Ascending aorta (tissue), 2 donors: ENCODE results near the gene SUGP1. TPM values are rescaled to one million over a fixed set of nuclear protein-coding genes. Genes with fewer than 3 reads are reported as not detected.

Source experiments
- DNase-seq, 2 donors: peaks; one replicate each; pipeline ENCODE4 v3.0.0-alpha.2; 2019; ENCODE audit warnings: low spot score in 2 of 2
- H3K27ac ChIP-seq, 2 donors: fragments of 200-600 bp; sonication (generic); one replicate each; pipeline ENCODE4 v1.5.1; 2016 to 2017; ENCODE audit warnings: mild to moderate bottlenecking in 1 of 2
- H3K27me3 ChIP-seq: fragments of 200-600 bp; sonication (generic); one replicate; pipeline ENCODE4 v1.5.1; 2017
- H3K36me3 ChIP-seq, 2 donors: fragments of 200-600 bp; sonication (generic); one replicate each; pipeline ENCODE4 v1.5.1; 2016
- H3K4me1 ChIP-seq, 2 donors: fragments of 200-600 bp; sonication (generic); one replicate each; pipeline ENCODE4 v1.5.1; 2016 to 2017; ENCODE audit warnings: mild to moderate bottlenecking in 1 of 2
- H3K4me3 ChIP-seq, 2 donors: fragments of 200-600 bp; sonication (generic); one replicate each; pipeline ENCODE4 v1.5.1; 2016 to 2017; ENCODE audit warnings: mild to moderate bottlenecking in 1 of 2
- H3K9me3 ChIP-seq, 2 donors: fragments of 200-600 bp; sonication (generic); one replicate each; pipeline ENCODE4 v1.5.1; 2016
- intact Hi-C: fragments of 100-400 bp; cut with DNase I; formaldehyde crosslinking; loops from one replicate; pipeline ENCODE4 v1.15.1; 2023
- total RNA-seq: library from RNA; depleted of rRNA; stranded (reverse); fragments of >200 nt; gene quantifications from one replicate; pipeline ENCODE4 v1.1.0, GENCODE V29; 2016
- TF ChIP-seq, protein P1 (sequence below), 3 experiments: fragments of 200-600 bp in 2 of 3; fragments of 450-650 bp in 1 of 3; sonication (generic) in 2 of 3; IDR thresholded peaks; one replicate each; pipeline ENCODE4 v1.5.1; 2016 to 2019; ENCODE audit warnings: antibody characterized with exemption in 3 of 3, mild to moderate bottlenecking in 1 of 3, moderate library complexity in 1 of 3

The SUGP1 gene
- total RNA-seq, 1 donor from 2014 or later = 42.9 TPM

DNA sequence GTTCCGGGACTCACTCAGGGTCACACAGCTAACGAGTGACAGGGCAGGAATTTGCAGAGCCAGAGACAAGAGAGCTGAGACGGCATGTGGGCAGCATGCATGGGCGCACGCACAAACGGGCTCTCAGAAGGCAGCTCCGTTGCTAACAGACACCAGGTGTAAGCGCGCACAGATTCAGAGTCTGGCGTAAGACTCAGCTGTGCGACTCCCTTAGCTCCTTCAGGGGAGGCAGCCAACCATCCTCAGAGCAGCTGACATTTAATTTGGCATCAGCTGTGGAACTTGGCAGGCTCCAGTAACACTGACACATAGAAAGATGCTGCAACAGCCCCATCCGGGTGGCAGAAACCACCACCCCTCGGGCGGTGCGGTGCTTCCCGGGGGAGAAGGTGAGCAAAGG is 39.7 kb downstream of the SUGP1 start:
- TF ChIP-seq, protein P1, sequence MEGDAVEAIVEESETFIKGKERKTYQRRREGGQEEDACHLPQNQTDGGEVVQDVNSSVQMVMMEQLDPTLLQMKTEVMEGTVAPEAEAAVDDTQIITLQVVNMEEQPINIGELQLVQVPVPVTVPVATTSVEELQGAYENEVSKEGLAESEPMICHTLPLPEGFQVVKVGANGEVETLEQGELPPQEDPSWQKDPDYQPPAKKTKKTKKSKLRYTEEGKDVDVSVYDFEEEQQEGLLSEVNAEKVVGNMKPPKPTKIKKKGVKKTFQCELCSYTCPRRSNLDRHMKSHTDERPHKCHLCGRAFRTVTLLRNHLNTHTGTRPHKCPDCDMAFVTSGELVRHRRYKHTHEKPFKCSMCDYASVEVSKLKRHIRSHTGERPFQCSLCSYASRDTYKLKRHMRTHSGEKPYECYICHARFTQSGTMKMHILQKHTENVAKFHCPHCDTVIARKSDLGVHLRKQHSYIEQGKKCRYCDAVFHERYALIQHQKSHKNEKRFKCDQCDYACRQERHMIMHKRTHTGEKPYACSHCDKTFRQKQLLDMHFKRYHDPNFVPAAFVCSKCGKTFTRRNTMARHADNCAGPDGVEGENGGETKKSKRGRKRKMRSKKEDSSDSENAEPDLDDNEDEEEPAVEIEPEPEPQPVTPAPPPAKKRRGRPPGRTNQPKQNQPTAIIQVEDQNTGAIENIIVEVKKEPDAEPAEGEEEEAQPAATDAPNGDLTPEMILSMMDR (IDR thresholded peaks at IDR 0.05) = no peak
- Histone ChIP-seq H3K36me3 (peaks cover 60 to 85% of the 10 kb centered on the region in 2 donors), H3K4me3 (no peak overlapping the region), H3K4me1 (no peaks in the 10 kb centered on the region), H3K27me3 (no peaks in the 10 kb centered on the region), H3K27ac (no peak overlapping the region), H3K9me3 (no peaks in the 10 kb centered on the region)
- DNase-seq = no peak
- intact Hi-C loops = no loop called here

DNA sequence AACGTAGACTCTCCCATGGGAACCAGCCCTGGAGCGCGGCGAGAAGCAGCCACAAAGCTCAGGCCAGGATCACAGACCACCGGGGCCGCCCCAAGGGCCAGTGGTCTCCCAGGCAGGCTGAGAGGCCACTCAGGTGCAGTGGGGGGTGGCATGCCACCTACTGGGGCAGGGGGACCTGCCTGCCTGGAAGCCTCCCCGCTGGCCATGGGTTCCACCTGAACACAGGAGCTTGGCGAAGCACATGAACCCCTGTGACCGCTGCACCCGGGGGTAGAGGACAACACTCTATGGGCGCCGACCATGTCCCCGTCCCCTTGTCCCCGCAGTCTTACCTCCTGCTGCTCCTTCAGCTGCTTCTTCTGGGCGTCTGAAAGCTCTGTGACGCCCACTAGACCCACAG is 40.5 kb downstream of the SUGP1 start:
- TF ChIP-seq, protein P1 (IDR thresholded peaks at IDR 0.05) = no peak
- H3K4me1 ChIP-seq = no peaks in the 10 kb centered on the region
- H3K36me3 ChIP-seq = peaks cover 55 to 83% of the 10 kb centered on the region in 2 donors
- H3K9me3 ChIP-seq = no peaks in the 10 kb centered on the region
- no peak overlapping the region for H3K4me3 ChIP-seq
- intact Hi-C loops = no loop called here
- H3K27me3 ChIP-seq = no peaks in the 10 kb centered on the region
- H3K27ac ChIP-seq = no peak overlapping the region
- no peak for DNase-seq

DNA sequence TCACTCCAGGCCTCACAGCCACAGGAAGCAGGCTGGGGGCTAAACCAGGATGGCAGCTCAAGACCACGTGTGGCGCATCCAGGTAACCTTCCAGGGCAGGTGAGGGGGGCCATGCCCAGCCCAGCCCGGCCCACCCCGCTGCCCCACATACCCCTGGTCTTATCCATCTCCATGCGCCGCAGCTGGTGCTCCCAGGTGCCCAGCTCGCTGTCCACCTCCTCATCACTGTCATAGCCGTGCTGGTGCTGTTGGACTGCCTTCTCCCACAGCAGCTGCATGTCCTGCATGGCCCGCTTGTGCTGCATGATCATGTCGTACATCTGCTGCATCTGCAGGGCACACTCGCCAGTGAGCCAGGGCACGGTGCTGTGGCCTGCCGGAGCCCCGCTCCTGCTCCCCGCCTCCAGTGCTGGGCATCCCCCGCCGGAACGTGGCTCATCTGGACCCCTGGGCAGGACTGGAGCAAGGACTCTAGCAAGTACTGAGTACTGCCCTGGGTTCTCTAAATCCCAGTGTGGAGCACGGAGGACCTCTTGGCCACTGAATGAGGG is 41.2 kb downstream of the SUGP1 start:
- Histone ChIP-seq H3K4me1 (no peaks in the 10 kb centered on the region), H3K27me3 (no peaks in the 10 kb centered on the region), H3K4me3 (no peak overlapping the region), H3K9me3 (no peaks in the 10 kb centered on the region), H3K27ac (no peak overlapping the region), H3K36me3 (peaks cover 49 to 77% of the 10 kb centered on the region in 2 donors)
- intact Hi-C loops = no loop called here
- TF ChIP-seq, protein P1 (IDR thresholded peaks at IDR 0.05) = no peak
- no peak for DNase-seq

DNA sequence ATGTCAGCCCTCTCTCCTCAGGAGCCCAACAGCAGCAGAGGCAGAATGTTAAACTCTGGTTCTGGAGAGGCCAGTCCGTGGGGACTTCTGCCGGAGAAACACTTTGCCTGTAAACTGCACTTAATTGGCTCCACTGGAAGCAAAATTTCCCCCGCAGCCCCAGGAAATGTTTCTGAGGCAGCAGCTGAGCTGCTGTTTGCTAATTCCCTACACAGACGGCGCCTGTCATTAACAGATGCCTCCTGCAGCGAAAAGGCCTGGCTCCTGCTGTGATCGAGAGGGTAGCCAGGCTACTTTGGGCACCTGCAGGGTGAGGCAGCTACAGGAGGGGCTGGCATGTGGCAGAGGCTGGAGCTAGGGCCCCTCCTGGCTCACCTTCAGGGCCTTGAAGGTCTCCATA is 42.0 kb downstream of the SUGP1 start:
- Histone ChIP-seq H3K27ac (no peak overlapping the region), H3K4me1 (peaks cover 0 to 3% of the 10 kb centered on the region in 2 donors), H3K27me3 (no peaks in the 10 kb centered on the region), H3K9me3 (no peaks in the 10 kb centered on the region), H3K4me3 (no peak overlapping the region), H3K36me3 (peaks cover 48 to 69% of the 10 kb centered on the region in 2 donors)
- no peak for DNase-seq
- TF ChIP-seq, protein P1 (IDR thresholded peaks at IDR 0.05) = no peak
- intact Hi-C loops = no loop called here

DNA sequence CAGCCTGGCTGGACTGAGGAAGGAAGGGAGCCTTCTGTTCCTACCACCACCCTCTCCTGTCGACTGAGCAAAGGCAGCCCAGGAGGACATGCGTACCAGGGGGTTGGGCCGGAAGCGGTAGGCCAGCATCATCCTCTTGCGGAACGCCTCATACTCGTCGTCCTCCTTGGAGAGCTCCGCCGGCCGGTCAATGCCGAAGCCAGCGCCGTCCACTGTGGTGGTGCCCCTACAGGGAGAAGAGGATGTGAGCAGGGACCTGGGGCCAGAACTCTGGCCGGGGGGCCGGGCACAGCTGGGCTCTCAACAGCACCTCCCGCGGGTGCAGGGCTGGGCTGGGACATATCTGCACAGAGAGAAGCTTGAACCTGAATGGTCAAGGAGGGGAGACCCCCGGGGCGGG is 43.5 kb downstream of the SUGP1 start:
- H3K9me3 ChIP-seq = no peaks in the 10 kb centered on the region
- TF ChIP-seq, protein P1 (IDR thresholded peaks at IDR 0.05) = no peak
- peak overlapping the region; percentile 30 to 45 for H3K27ac ChIP-seq
- DNase-seq = no peak
- H3K4me1 ChIP-seq = peaks cover 0 to 4% of the 10 kb centered on the region in 2 donors
- H3K4me3 ChIP-seq = no peak overlapping the region
- intact Hi-C loops = no loop called here
- H3K36me3 ChIP-seq = peaks cover 46 to 66% of the 10 kb centered on the region in 2 donors
- H3K27me3 ChIP-seq = no peaks in the 10 kb centered on the region

DNA sequence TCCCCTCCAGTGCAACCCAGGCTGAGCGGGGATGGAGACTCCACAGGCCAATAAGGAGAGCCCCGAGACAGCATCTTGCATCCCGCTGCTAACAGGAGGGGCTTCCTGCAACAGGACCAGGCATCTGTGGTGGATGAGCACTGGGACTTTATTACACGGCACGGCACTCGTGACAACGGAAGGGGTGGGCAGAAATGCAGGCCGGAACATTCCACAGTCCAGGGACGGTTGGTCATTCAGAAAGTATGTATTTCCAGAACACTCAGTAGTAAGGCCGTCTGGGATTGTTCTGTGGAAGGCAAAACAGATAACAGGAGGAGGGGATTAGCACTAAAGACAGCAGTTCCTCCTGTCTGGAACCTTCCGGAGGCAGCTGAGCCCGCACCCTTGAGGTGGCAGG is 43.9 kb downstream of the SUGP1 start:
- Histone ChIP-seq H3K4me3 (no peak overlapping the region), H3K4me1 (peaks cover 0 to 4% of the 10 kb centered on the region in 2 donors), H3K27me3 (no peaks in the 10 kb centered on the region), H3K9me3 (no peaks in the 10 kb centered on the region), H3K36me3 (peaks cover 41 to 61% of the 10 kb centered on the region in 2 donors), H3K27ac (peak overlapping the region; percentile 30 to 45)
- intact Hi-C loops = no loop called here
- TF ChIP-seq, protein P1 (IDR thresholded peaks at IDR 0.05) = no peak
- DNase-seq = no peak
